Suprapubic skin (tissue), 4 donors: ENCODE data around the gene MINDY4.

ENCODE experiments used
- POLR2A ChIP-seq, 2 donors: fragments of 450-650 bp; IDR thresholded peaks; one replicate each; pipeline ENCODE4 v1.6.1; 2017; ENCODE audit warnings: antibody characterized with exemption in 2 of 2, mild to moderate bottlenecking in 2 of 2, moderate library complexity in 2 of 2
- POLR2AphosphoS5 ChIP-seq, 3 donors: sonication (generic); formaldehyde crosslinking; IDR thresholded peaks; one replicate each; pipeline ENCODE4 v1.6.1; 2017; ENCODE audit warnings: antibody characterized with exemption in 3 of 3
- TF ChIP-seq, protein P1 (sequence below), 2 donors: fragments of 200-600 bp in 1 of 2; fragments of 450-650 bp in 1 of 2; sonication (generic) in 1 of 2; IDR thresholded peaks; one replicate each; pipeline ENCODE4 v1.5.1; 2016 to 2019; ENCODE audit warnings: antibody characterized with exemption in 2 of 2, mild to moderate bottlenecking in 1 of 2, moderate library complexity in 1 of 2

DNA sequence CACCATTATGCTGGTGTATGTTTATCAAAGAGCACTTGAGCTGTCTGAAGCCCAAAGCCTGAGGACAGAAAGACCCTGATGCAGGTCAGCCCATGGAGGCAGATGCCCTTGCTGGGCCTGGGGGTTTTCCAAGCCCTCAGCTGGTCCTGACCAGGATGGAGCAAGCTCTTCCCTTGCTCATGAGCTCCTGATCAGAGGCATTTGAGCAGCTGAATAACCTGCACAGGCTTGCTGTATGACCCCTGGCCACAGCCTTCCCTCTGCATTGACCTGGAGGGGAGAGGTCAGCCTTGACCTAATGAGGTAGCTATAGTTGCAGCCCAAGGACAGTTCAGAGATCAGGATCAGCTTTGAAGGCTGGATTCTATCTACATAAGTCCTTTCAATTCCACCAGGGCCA, 153.4 kb downstream of the MINDY4 start:
- no peak for TF ChIP-seq POLR2A (IDR thresholded peaks at IDR 0.05)
- TF ChIP-seq POLR2AphosphoS5 (IDR thresholded peaks at IDR 0.05): no peak
- TF ChIP-seq, protein P1, sequence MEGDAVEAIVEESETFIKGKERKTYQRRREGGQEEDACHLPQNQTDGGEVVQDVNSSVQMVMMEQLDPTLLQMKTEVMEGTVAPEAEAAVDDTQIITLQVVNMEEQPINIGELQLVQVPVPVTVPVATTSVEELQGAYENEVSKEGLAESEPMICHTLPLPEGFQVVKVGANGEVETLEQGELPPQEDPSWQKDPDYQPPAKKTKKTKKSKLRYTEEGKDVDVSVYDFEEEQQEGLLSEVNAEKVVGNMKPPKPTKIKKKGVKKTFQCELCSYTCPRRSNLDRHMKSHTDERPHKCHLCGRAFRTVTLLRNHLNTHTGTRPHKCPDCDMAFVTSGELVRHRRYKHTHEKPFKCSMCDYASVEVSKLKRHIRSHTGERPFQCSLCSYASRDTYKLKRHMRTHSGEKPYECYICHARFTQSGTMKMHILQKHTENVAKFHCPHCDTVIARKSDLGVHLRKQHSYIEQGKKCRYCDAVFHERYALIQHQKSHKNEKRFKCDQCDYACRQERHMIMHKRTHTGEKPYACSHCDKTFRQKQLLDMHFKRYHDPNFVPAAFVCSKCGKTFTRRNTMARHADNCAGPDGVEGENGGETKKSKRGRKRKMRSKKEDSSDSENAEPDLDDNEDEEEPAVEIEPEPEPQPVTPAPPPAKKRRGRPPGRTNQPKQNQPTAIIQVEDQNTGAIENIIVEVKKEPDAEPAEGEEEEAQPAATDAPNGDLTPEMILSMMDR (IDR thresholded peaks at IDR 0.05): no peak
